ENCODE results near the gene SAMD7.

The SAMD7 gene

DNA sequence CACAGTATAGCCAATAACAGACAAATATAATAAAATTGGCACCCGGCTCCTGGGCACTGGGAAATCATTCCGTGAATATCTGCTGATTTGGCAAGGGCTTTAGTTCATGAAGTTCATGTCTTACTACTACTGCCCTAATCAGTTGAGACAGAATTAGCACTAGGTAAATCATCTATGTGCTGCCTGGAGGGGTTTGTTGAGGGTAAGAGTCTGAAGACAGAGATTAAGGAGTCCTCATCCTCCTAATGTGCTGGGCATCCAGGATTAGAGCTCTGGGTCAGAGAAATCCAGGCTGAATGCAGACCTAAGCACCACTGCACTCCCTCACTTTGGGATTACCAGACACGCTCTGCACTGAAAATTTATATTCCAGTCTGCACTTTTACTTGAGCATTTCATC, 2.0 kb downstream of the SAMD7 start:
- DNase-seq, result no peak

DNA sequence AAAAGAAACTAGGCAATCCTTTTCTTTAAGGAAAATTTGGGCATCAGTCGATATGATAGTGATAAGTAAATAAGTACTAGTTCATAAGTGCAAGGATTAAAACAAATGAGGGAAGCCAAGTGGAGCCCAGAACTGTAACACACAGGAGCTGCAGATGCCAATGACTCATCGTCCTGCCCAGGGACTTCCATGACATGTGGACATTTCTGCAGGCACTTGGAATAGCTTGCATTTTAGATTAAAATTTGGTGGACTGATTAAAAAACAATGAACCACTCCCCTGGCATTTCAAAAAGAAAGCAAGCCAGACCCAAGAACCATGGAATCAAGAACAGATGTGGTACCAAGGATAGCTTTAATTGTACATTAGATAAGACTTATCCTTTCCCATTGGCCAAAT, 2.9 kb downstream of the SAMD7 start:
- no peak for DNase-seq

DNA sequence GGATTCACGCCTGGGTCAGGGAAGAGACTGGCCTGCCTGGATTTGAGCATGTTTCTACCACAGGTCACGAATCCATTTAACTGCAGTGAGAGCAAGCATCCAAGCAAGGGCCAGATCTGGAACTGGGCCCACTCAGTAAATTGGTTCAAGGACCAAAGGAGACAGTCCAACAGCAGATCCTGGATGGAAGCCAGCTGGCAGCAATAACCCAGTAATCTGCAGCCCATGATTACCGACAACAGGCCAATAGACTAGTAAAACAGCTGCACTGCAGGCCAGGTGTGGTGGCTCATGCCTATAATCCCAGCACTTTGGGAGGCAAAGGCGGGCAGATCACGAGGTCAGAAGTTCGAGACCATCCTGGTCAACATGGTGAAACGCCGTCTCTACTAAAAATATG, 11.8 kb downstream of the SAMD7 start:
- DNase-seq, result no peak

DNA sequence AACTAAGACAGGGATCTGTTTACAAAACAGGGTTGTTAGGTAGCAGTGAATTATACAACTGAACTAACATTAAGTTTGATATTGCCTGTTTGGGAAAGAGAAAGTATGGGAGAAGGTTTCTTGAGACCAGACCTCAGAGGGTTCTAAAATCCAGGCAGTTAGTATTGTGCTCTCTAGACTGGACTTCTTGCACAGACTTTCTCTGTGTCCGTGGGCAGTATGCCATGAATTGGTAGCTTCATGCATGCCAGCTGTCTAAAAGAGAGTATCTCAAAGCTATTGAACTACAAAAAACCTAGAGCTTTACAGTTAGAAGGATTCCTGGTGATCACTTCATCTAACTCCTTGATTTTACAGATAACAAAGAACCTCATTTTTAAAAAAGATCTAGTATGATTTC, 12.5 kb downstream of the SAMD7 start:
- DNase-seq, result no peak

DNA sequence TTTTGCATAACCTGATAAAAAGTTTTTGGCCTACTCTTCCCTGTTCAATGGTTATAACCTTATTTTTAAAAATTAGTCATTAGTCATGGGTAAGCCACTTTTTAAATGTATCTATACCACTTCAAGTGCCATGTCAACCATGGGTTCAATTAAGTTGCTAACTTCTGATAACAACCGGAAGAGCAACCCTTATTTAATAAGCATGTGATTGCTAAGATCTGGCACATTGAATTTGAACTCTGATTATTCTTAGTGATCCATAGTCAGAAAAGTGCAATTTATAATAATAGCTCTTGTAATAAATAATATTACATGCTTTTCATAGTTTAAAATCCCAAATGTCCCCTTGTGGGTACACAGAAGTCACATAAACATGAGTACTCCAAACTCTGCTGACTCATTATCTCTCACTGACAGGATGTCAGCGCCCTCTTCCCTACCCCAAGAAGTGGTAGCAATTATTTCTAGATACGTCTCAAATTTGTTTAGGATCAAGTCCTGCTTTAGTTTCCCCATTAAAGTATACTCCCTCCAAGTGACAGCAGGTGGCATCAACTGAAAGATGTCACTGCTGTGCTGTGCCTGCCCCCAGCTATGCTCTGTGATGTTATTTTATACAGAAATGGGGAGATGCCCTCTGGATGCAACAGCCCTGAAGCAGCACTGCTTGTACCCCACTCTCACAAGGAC, 18.6 kb downstream of the SAMD7 start:
- DNase-seq, result peak; percentile 25

DNA sequence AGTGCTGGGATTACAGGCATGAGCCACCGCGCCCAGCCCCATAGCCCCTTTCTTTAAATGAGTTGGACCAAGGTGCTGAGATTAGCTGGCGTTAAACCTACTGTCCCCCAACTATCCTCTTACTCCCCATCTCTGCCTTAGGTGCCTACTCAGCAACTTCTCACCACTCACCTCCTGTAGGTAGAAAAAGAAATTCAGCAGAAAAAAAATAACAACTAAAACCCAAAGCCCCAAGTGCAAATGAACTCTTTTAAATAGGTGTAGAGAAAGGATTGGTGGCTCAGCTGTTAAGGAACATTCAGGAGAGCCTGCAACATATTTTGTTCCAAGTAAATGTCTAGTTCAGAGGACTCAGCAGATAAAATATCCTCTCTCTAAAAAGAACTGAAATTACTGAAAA, 19.5 kb downstream of the SAMD7 start:
- DNase-seq, result no peak

DNA sequence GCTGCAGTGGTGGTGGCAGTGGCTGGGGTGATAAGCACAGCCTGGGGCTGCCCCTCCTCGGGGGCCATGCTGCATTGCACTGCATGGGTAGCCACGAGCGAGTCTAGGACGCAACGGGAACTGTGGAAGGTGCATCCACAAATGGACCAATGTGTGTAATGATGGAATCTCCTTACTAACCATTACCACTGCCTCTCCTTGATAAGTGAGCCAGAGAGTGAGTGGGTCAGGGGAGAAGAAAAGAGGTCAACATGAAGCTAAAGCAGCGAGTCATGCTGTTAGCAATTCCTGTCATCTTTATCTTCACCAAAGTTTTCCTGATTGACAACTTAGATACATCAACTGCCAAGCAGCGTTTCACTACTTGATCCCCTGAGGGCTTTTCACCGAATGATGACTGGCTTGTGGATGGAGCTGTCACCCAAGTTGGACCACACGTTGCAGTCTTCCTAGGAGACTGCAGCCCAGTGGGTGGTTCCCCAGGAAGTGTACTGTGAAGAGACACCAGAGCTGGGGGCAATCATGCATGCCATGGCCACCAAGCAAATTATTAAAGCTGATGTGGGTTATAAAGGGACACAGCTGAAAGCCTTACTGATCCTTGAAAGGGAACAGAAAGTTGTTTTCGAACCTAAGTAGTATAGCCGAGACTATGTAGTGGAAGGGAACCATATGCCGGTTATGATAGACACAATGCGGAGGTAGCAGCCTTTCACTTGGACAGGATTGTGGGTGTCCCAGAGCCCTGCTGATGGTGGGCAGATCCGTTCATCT, 20.6 kb downstream of the SAMD7 start:
- DNase-seq, result peak; percentile 53

DNA sequence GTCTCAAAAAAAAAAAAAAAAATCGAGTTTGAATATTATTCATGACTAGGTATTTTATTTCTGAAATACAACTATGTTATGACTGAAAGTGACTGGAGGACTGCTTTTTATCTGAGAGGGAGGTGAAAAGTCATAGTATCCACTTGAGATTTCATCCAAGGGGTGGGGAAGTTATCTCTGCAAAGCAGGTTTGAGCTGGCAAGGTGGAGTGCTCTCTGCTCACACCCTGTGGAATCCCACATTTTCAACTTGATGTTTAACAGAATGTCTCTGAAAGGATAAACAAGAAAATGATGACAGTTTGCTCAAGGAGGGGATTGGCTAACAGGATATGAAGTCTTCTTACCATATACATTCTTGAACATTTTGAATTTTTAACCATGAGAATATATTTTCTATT, 27.9 kb downstream of the SAMD7 start:
- no peak for DNase-seq

DNA sequence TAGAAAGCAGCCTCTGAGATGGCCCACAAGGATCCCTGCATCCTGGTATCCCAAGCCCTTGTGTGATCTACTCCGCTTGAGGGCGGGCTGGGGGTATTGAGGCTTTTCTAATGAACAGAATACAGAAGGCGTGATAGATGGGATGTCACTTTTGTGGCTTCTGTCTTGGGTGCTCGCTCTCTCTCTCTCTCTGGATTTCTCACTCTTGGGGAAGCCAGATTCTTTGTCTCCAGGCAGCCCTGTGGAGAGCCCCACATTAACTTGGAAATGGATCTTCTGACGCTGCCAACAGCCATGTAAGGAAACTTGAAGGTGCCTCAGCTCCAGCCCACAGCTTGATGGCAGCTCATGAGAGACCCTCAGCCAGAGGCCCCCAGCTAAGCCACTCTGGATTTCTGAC, 28.4 kb downstream of the SAMD7 start:
- DNase-seq, result no peak

DNA sequence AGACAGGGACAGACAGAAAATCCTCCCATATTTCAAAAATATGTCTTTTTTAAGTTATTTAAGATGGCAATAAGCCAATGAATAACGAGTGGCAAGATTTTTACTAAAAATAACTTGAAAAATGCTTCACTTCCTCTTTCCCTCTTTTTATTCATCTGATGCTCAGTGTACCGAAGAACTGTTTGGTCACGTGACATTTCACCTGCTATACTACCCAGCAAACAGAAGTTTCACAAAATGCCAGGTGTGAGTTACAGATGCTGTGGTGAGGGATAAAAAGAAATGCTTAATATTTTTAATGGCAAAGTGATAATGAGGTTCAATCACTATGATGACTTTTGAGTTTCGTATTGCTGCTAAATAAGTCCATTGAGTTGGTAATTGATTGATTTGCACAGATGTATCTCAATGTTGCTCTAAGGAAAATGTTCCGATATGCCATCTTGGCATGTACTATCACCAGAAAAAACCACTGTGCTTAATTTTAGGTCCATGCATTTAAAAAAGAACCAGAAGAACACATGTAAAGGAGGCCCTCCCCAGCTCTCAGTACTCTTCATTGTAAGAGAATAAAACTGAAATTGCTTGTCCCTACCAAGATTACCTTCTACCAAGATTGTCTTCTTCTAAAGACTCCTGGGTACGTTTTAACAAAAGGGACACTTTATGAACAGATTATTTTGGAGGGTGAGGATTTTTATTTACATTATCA, 29.3 kb downstream of the SAMD7 start:
- DNase-seq, result peak; percentile 11

DNA sequence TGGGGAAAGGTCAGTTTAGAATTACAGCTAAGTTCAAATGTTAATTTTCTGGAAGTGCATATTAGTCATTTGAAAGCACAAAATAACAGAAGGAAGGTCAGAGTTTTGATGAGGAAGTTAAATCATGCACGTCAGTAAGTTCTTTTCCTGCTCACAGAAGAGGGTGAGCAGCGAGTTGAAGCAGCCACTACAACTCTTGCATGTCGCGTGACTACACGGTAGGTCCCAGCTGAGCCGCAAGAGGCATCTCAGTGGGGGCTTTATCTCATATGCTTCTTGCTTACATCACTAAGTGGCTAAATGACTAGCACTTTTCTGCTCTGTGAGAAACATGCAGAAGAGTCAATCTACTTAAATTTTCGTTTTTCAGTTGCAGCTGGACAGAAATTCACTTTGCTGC, 33.9 kb downstream of the SAMD7 start:
- DNase-seq, result peak; percentile 83

DNA sequence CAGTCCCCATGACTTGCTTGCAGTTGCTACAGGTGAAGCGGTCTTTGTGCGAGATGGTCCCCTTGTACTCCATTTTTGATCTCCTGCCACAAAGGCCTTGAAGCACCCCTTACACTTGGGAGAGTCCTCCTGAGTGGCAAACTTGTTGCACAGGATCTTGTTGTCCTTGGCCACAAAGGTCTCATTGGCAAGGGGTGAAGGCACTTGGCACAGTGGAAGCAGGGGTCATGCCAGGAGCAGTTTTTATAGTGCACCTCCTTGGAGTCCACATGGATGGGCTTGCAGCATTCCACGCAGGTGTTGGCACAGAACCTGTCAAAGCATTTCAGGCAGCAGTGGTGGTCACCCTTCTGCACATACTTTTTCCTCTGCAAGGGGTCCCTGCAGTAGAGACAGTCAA, 35.0 kb downstream of the SAMD7 start:
- no peak for DNase-seq

DNA sequence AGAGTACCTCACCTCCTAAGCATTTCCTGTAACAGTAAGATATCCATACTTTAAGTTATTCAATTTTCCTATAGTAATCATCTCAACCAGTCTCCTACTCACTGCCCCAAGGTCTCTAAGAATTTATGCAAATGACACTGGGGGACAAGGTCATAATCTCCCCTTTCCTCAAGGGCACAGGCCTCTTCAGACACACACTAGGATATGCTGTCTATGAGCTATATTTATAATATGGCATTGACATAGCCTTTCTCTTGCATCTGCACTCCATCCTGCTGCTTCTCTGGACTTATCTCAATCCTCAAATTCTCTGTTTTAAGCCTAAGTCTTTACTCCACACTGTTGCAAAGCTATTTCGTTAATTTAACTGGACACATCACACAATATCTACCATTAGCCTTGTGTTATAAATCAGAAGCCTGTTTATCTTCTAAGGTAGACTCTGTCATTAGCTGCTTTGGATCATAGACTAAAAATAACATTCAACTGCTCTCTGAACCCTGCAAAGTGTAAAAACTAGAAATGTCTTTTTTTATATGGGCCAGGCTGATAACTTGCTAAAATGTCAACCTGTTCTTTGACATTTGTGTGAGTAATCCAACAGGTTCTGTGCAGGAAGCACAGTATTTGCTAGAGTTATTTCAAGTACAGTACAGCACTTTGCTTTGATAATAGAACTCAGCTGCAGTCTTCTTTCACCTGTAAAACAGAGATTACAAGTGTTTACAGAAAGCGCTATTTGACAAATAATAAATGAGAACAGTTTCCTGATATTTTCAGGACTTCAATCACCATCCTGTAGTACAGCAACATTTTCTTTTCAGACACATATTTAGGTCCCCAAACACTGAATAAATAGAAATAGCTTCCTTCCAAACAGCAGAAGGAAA, 37.4 kb downstream of the SAMD7 start:
- no peak for DNase-seq

DNA sequence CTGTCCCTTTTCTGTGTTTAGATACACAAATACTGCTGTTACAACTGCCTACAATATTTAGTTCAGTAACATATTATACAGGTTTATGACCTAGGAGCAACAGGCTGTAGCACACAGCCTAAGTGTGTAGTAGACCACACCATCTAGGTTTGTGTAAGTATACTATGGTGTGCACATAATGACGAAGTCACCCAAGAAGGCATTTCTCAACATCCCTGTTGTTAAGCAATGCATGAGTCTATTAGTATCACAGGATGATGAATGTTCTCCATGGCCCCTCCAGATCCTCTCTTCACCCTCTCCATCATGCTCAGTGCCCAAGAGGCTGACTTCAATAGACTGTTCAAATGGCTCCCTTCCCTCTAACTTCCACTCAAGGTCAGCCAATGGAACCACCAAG, 40.7 kb downstream of the SAMD7 start:
- peak; percentile 10 for DNase-seq

DNA sequence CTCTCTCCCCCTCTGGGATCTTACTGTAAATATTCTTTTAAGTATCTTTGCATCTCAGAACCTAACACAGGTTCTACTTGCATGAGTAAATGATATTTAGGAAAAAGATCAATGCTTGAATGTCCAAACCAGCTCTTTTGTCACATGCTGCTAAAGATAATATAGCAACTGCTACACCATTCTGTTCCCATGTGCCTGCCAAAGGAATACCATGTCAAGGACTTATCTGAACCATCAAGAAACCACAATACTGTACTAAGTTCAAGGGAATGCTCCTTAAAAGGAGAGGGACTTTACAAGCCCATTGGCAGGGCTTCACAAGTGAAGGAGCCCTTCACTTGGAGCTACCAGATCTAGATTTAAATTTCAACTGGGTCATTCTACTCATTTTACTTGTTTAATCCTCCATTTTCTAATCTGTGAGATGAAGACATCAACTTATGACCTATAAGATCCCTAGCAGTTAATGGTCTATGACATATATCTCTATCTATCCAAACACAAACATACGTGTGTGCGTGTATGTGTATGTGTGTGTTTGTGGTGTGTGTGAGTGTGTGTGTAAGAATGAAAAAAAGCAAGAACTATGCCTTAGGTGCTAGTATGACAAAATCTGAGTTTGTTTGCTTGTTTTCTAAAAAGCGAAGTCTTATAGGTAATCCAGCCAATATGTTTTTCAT, 42.2 kb downstream of the SAMD7 start:
- no peak for DNase-seq

DNA sequence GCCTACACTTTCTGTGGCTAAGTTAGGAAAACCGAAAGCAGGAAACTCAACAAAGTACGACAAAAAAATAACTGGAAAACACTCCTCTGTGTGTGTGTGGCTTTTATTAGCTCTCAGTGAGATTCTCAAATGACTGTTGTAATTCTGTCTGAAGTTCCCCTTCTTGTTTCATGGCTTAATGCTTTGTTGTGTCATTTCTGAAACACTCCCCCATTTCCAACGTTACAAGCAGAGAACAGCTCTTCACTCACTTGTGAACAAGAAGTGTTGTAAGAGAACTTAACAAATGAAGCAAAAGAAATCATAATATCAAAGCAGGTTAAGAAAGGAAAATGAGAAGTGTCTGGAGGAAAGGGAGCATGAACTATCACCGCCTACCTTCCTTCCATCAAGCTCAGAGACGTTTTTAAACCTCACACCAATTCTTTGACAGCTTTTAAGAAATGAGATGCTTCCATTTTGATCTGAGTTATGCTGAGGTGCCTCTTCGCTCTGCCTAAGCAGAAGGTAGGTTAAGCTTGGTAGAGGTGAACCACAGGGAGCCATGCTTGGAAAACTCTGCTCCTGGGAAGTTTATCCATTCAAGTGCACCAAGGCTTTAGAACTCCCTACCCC, 42.9 kb downstream of the SAMD7 start:
- no peak for DNase-seq

DNA sequence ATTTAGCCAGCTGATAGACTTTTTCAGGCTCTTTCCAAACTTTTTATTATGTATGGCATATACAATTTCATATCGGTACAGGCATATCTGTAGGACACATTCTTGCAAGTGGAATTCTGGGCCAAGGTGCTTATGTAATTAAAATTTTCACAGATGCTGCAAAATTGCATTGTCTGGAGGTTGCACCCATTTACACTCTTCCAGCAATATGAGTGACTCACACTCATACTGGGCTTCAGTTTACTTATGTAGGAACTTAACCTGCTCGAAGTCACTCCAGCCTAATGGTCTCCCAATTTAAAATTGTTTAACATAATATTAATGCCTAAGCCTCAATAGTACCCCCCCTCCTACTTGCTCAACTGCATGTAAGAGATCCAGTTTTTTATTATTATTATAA, 44.0 kb downstream of the SAMD7 start:
- DNase-seq, result no peak

DNA sequence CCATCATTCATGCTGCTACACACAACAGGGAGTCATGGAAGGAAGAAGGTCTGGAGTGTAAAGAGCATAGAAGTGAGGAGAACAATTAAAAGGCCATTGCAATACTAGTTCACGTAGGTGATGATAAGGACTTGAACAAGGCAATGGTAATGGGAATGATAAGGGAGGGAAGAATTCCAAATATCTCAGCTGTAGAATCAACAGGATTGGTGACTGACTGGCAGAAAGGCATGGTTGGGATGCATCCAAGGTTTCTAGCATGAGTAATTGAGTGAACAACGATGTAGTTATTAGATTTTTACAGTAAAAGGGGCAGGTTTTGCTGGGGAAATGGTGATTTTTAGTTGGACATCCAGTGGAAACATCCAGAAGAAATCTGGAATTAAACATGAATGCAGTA, 52.8 kb downstream of the SAMD7 start:
- no peak for DNase-seq

DNA sequence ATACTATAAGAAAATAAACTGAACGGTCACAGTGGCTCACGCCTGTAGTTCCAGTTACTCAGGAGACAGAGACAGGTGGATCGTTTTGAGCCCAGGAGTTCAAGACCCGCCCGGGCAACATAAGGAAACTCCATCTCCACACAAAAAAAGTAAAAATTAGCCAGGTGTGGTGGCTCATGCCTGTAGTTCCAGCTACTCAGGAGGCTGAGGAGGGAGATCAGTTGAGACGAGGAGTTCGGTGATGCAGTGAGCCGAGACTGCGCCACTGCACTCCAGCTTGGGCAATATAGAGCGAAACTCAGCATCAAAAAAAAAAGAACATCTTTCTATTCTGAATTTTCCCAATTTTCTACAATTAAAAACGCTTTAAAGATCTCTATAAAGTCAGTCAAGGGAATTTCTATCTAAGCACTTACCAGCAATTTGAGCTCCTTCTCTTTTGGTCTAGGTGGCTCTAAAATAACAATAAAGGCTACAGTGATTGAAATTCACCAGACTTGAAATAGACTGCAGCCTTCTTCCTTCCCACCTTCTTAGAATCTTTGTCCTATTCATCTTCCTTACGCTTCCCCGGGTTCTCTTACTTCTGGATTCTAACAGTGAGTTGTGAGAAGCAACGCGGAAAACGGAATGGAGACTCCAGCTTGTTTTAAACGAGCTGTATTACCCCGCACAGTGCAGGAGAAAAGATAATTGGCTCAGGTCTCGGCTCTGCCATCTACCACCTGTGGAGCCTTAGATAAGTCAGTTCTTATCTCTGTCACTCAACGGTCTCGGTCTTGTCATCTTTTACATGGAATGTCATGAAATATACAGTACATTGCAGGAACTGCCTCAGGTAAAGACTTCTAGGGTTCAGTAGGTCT, 54.4 kb downstream of the SAMD7 start:
- no peak for DNase-seq

DNA sequence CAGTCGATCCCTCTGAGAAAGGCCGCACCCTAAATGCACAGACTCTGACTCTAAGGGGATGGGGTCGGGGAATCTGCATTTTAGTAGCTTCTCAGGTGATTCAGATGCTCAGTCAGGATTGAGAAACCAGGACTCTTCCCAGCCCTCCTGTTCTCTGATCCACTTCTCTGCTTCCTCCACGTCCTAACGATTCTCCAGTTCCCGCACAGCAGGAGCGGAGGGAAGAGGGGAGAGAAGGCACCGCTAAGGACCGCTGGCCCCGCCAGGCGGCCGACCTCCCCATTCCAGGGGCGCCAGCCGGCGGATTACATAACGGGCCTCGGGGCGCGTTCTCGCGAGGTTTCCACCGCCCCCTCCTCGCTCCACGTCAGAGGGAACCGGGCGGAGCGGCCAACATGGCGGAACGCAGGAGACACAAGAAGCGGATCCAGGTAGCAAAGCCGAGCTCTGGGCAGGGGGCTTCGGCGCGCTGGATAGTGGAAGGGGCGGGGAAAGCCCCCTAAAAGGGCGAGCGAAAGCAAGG, 55.1 kb downstream of the SAMD7 start, which contains the start of gene SEC62:
Gene SEC62 (plus strand): TSS at position 380 of the 523 bp plus-strand sequence. CDS start 16 bp downstream, at position 396.
- DNase-seq, result peak; percentile 92
